Panc1 (cell line): ENCODE results near the gene KRIT1.

Experiments used
- CTCF ChIP-seq: fragments of 450-650 bp; IDR thresholded peaks from 2 replicates; pipeline ENCODE4 v1.5.1; 2017; ENCODE audit warnings: mild to moderate bottlenecking
- POLR2AphosphoS5 ChIP-seq: IDR thresholded peaks from 2 replicates; pipeline ENCODE4 v1.6.1; 2012; ENCODE audit warnings: mild to moderate bottlenecking, low read depth, low read length, moderate library complexity
- REST ChIP-seq, 2 experiments: IDR thresholded peaks; 2 replicates each; pipeline ENCODE4 v1.6.1; 2011 to 2012; ENCODE audit warnings: low read depth in 2 of 2, control low read depth in 1 of 2, low read length in 1 of 2, mild to moderate bottlenecking in 1 of 2, moderate library complexity in 1 of 2; ENCODE audit not compliant: insufficient read depth in 1 of 2

GRCh38 chr7:92192326-92192725 is 53.4 kb downstream of the KRIT1 start:
- TF ChIP-seq CTCF (no peak), POLR2AphosphoS5 (no peak), REST (IDR thresholded peaks at IDR 0.05; ENCODE audit: insufficient read depth in 1 of 2, low read depth in 2 of 2, low read length in 1 of 2) (no peak)
